GM12892 (cell line): ENCODE data around the gene BCL10.

Experiments used
- POLR2A ChIP-seq: IDR thresholded peaks from 2 replicates; pipeline ENCODE4 v1.6.1; 2011; ENCODE audit warnings: low read depth, low read length, control low read depth
- POLR2AphosphoS5 ChIP-seq: IDR thresholded peaks from 2 replicates; pipeline ENCODE4 v1.6.1; 2011; ENCODE audit warnings: low read depth, low read length, control low read depth
- TAF1 ChIP-seq: IDR thresholded peaks from 2 replicates; pipeline ENCODE4 v1.6.1; 2011; ENCODE audit warnings: low read depth, mild to moderate bottlenecking, control low read depth, low read length, borderline replicate concordance

GRCh38 chr1:85225624-85226380 is 50.6 kb downstream of the BCL10 start:
- TF ChIP-seq TAF1 (no peak), POLR2A (no peak), POLR2AphosphoS5 (no peak)
